Measurements from ENCODE around the gene AHNAK.
"Not testable (repeated sequence)": the region's sequence is repeated elsewhere in the genome, so short reads cannot be mapped to it uniquely, and the experiment has no call there.

GRCh38 chr11:62449912-62450311 lies 96.7 kb downstream of the AHNAK start:
- not testable (repeated sequence) for TF ChIP-seq POLR2AphosphoS5 (IDR thresholded peaks at IDR 0.05; ENCODE audit: insufficient read depth, low read depth, low read length); CTCF (IDR thresholded peaks at IDR 0.05; ENCODE audit: extremely low read depth in 1 of 2, insufficient read depth in 1 of 2, low read depth in 1 of 2, low read length in 2 of 2); POLR2A (IDR thresholded peaks at IDR 0.05; ENCODE audit: low read depth, low read length); JUN (IDR thresholded peaks at IDR 0.05; ENCODE audit: borderline replicate concordance, insufficient read depth, insufficient read length, low read depth); EZH2 (IDR thresholded peaks at IDR 0.05; ENCODE audit: borderline replicate concordance, low read depth, low read length, severe bottlenecking)
